ENCODE measurements around the gene ZNF217. TPM values are rescaled to one million over a fixed set of nuclear protein-coding genes. Genes with fewer than 3 reads are reported as not detected.
"Not testable (repeated sequence)": the region's sequence is repeated elsewhere in the genome, so short reads cannot be mapped to it uniquely, and the experiment has no call there.

Gene ZNF217
- total RNA-seq, 1 donor from 2014 or later, result 30.9 TPM

- ATAC-seq, result no peak
- H3K4me1 ChIP-seq, result no peaks in the 10 kb centered on the region
- no peaks in the 10 kb centered on the region for H3K9me3 ChIP-seq
These were observed 32.1 kb downstream of the ZNF217 start for GRCh38 chr20:53561505-53561904.

GRCh38 chr20:53559816-53560215 lies 33.8 kb downstream of the ZNF217 start:
- Histone ChIP-seq H3K4me1 (no peaks in the 10 kb centered on the region), H3K27me3 (no peaks in the 10 kb centered on the region), H3K27ac (no peak overlapping the region), H3K4me3 (no peak overlapping the region), H3K36me3 (peaks cover 6% of the 10 kb centered on the region), H3K9me3 (no peaks in the 10 kb centered on the region)
- TF ChIP-seq CTCF (IDR thresholded peaks at IDR 0.05), result no peak
- no peak for ATAC-seq
- DNase-seq, result no peak
- intact Hi-C loops (cut with DNase I), result no loop called here

More at GRCh38 chr20:53561505-53561904, 32.1 kb downstream of the ZNF217 start:
- Histone ChIP-seq H3K27ac (no peak overlapping the region), H3K4me3 (no peak overlapping the region), H3K27me3 (no peaks in the 10 kb centered on the region), H3K36me3 (peaks cover 21% of the 10 kb centered on the region)
- no peak for DNase-seq
- TF ChIP-seq CTCF (IDR thresholded peaks at IDR 0.05), result no peak
- intact Hi-C loops (cut with DNase I), result no loop called here

- Histone ChIP-seq H3K9me3 (no peaks in the 10 kb centered on the region), H3K36me3 (no peaks in the 10 kb centered on the region), H3K4me1 (no peaks in the 10 kb centered on the region), H3K4me3 (no peak overlapping the region), H3K27ac (no peak overlapping the region), H3K27me3 (no peaks in the 10 kb centered on the region)
- DNase-seq (no peak), ATAC-seq (no peak)
- intact Hi-C loops (cut with DNase I), result no loop called here
- no peak for TF ChIP-seq CTCF (IDR thresholded peaks at IDR 0.05)
These were observed 36.5 kb downstream of the ZNF217 start for GRCh38 chr20:53557130-53557529.

- H3K36me3 ChIP-seq, result no peaks in the 10 kb centered on the region
- no peaks in the 10 kb centered on the region for H3K4me1 ChIP-seq
- H3K27ac ChIP-seq, result no peak overlapping the region
- TF ChIP-seq CTCF (IDR thresholded peaks at IDR 0.05), result no peak
- H3K27me3 ChIP-seq, result no peaks in the 10 kb centered on the region
- intact Hi-C loops (cut with DNase I), result no loop called here
- no peaks in the 10 kb centered on the region for H3K9me3 ChIP-seq
- H3K4me3 ChIP-seq, result no peak overlapping the region
- no peak for ATAC-seq
- no peak for DNase-seq
These were observed 37.3 kb downstream of the ZNF217 start for GRCh38 chr20:53556267-53556897.

GRCh38 chr20:53555816-53556215 lies 37.8 kb downstream of the ZNF217 start:
- no peaks in the 10 kb centered on the region for H3K9me3 ChIP-seq
- no peak overlapping the region for H3K4me3 ChIP-seq
- ATAC-seq (no peak), DNase-seq (no peak)
- no peaks in the 10 kb centered on the region for H3K27me3 ChIP-seq
- H3K27ac ChIP-seq, result no peak overlapping the region
- intact Hi-C loops (cut with DNase I), result no loop called here
- no peak for TF ChIP-seq CTCF (IDR thresholded peaks at IDR 0.05)
- H3K36me3 ChIP-seq, result no peaks in the 10 kb centered on the region
- H3K4me1 ChIP-seq, result no peaks in the 10 kb centered on the region

- Histone ChIP-seq H3K27me3 (no peaks in the 10 kb centered on the region), H3K4me3 (no peak overlapping the region), H3K4me1 (no peaks in the 10 kb centered on the region), H3K27ac (no peak overlapping the region), H3K36me3 (no peaks in the 10 kb centered on the region), H3K9me3 (no peaks in the 10 kb centered on the region)
- intact Hi-C loops (cut with DNase I), result no loop called here
- no peak for ATAC-seq
- no peak for TF ChIP-seq CTCF (IDR thresholded peaks at IDR 0.05)
- no peak for DNase-seq
These were observed 38.6 kb downstream of the ZNF217 start for GRCh38 chr20:53555081-53555480.

- H3K9me3 ChIP-seq; H3K4me3 ChIP-seq; H3K27me3 ChIP-seq; H3K36me3 ChIP-seq; DNase-seq; H3K4me1 ChIP-seq; intact Hi-C loops (cut with DNase I); H3K27ac ChIP-seq; ATAC-seq: not testable (repeated sequence)
These were observed 41.1 kb downstream of the ZNF217 start for GRCh38 chr20:53552572-53552893.

- H3K4me1 ChIP-seq; H3K9me3 ChIP-seq; H3K36me3 ChIP-seq; intact Hi-C loops (cut with DNase I); DNase-seq; H3K27ac ChIP-seq; ATAC-seq; H3K27me3 ChIP-seq; H3K4me3 ChIP-seq: not testable (repeated sequence)
These were observed 41.7 kb downstream of the ZNF217 start for GRCh38 chr20:53551719-53552571.
